SKM-1 (cell line): ENCODE measurements around the gene C18orf54.
"Not testable (repeated sequence)": the region's sequence is repeated elsewhere in the genome, so short reads cannot be mapped to it uniquely, and the experiment has no call there.

ENCODE experiments used
- DNase-seq: peaks from one replicate; lab custom pipeline; 2025; ENCODE audit not compliant: unreplicated experiment; lab: John Stamatoyannopoulos, UW

The C18orf54 gene

DNA sequence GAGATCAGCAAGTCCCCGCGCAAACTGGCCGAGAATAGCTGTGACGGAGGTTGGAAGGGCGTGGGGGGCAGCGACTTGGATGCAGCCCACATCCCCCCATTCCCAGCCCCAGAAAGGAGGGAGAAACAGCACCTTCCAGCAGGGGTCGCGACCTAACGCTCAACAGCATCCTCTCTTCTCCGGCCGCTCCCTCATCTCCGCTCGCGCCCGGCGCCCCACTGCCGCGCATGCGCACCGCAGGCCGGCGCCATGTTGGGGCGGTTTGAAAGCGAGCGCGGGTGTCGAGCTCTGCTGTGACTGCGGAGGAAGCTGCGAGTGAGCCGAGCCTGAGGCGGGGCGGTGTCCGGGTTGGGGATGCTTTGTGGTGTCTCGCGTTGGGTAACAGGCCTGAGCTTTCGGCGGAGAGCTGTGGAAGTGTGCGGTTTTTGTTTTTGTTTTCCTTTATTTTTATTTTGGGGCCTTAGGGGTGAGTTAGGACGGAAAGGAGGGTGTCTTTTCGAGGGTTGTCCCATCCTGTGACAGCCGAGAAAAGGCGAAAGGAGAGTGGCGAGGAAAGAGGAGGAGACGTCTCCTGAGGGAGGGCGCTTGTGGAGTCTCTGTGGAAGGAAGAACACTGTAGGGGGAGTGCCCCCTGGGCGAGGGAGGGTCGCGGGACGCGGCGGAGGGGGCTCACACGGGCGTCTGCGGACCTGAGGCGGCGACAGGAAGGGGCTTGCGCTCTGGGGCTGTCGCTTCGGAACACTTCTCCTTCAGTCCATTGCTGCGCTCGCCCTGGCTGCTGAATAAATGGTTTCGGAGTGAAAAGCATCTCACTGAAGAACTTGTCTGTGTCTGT, at the start of gene C18orf54, which contains the start of gene STARD6:
TSS of gene C18orf54 (plus strand) at position 247 of the 835 bp plus-strand sequence. CDS start 2,667 bp downstream, outside the sequence.
TSS of gene STARD6 (minus strand) at position 199 of the 835 bp plus-strand sequence. CDS start 3,285 bp downstream, outside the sequence.
- DNase-seq: peak; percentile 84

DNA sequence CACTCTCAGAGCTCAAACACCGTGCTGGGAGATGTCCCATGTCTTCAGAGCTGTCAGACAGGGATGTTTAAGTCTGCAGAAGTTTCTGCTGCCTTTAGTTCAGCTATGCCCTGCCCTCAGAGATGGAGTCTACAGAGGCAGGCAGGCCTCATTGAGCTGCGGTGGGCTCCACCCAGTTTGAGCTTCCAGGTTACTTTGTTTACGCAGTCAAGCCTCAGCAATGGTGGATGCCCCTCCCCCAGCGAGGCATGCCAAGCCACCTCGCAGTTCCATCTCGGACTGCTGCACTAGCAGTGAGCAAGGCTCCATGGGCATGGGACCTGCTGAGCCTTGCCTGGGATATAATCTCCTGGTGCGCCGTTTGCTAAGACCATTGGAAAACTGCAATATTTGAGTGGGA, 48.1 kb upstream of the C18orf54 start:
- not testable (repeated sequence) for DNase-seq

DNA sequence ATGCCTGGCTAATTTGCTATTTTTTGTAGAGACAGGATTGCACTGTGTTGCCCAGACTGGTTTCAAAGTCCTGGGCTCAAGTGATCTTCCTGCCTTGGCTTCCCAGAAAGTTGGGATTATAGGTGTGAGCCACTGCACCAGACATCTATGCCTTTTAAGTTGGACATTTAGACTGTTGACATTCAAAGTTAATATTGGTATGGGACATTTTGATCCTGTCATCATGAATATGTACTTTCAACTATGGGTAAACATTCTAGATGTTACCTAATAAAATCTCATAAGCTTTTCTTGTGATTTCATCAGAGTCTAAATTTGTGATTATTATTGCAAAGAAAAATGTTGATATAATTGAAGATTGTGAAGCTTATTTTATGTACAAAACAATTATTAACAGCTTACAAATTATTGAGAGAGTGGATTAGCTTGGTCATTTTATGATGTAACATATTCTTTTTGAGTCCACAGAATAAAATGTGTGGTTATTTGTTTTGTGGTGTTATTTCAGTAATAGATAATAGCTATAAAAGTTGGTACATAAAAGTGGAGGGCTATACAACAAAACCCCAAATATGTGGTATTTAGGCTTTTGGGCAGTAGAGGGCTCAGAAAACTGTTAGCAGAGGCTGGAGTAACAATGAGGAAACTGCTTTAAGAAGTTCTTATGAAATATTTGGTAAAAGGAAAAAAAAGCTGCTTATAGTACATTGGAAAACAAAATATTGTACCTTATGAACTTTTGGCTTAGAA, 41.5 kb upstream of the C18orf54 start:
- DNase-seq: no peak

DNA sequence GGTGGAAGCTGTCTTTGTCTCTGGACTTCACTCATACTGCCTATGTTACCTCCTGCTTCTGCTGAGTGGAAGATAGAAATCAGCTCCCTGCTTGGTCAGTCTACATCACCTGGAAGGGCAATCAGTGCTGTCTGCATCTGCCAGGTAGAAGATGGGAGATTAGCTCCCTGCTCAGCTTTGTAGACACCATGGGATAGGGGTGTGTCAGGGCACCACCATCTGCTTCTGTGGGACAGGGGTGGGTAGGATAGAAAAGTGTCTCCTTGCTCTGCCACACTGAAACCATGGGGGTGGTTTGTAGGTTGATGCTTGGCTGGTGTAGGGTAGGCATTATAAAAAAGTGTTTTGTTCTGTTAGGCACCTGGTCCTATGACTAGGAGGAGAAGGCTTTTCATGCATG, 34.1 kb upstream of the C18orf54 start:
- DNase-seq: no peak

DNA sequence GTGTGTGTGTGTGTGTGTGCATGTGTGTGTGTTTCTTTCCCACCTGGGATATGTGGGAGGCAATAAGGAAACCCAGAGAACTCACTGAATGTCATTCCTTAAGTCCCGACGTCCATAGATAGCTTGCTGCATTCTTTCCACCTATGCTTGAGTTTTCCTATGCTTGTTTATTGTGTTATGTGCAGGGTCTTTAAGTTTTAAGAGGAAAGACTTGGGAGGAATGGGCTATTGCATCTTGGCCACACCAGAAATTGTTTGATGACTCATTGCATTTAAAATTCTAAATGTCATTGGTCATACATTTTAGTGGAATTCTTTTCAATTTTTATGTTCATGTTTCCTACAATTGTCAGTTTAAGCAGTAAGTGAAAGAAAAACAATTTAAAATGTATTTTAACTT, 33.7 kb upstream of the C18orf54 start:
- DNase-seq: no peak

DNA sequence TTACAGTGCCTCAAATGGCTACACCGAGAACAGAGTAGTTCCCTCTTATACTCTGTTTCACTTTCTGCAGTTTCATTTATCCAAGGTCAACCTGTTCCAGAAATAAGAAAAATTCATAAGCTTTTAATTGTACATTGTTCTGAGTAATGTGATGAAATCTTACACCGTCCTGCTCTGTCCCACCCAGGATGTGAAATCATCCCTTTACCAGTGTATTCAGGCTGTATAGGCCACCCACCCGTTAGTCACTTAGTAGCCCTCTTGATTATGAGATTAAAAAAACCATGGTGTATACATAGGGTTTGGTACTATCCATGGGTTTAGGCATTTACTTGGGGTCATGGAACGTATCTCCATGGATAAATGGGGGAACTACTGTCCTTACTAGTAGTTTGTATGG, 29.9 kb upstream of the C18orf54 start:
- no peak for DNase-seq

DNA sequence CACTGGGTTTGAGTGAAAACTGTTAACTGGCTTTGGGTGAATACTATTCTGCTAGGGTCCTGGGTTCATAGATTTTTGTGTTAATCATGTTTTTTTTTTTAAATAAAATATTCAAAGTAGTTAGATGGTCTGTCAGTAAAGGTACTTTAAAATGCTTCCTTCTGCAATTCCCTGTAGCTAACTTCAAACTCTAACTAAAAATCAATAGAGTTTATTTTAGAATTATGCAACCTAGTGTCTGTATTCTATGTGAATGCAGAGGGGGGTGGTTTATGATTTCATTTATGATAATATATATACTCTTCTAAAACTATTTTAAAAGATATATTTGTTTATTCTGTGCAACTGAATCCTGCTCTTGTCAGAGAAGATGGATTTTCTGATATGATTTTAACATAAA, 27.9 kb upstream of the C18orf54 start:
- DNase-seq: no peak

DNA sequence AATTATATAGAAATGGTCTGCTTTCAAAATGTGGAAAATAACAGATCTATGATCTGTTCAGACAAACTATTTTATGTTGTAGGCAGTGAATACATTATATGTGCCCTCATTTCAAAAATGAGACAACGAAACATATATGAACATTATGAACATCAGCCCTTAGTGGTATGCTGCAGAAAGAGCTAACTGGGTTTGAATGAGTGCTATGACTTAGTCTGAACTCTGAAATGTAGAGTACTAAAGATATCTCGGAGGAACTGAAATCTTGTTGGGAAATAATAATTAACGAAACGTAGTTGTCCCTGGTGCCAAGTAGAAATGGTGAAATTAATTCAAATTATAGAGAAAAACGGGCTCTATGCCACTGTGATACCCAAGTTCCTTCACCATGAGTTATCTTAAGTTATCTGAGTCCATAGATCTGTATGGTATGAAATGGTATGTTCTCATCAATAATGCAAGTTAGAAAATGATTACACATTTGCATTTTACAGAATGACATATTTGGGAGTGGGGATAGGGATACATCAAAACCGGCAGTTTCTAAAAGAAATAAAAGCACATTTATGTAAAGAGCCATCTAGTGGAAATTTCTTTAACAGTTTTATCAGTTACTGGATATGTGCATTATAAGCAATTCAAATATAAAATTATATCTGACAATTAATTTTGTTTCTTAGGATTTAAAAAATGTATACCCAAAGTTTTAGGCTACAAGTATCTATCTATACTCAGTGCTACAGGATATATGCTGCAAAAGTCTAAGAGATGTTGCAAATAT, 26.7 kb upstream of the C18orf54 start:
- DNase-seq: no peak

DNA sequence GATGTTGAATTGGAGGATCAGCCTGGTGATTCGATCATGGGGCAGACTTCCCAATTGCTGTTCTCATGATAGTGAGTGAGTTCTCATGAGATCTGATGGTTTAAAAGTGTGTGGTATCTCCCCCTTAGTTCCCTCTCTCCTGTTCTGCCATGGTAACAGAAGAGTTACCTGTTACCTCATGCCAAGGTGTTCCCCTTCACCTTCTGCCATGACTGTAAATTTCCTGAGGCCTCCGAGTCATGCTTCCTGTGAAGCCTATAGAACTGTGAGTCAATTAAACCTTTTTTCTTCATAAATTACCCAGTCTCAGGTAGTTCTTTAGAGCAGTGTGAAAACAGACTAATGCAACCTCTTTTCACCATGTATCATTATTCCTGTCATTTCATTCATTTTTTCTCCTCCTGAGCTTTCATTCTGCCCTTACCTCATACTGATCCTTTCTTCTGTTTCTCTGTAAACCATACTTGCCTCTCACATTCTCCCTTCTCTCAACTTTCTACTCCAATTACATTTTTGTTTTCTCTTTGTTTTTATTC, 22.0 kb upstream of the C18orf54 start:
- DNase-seq: no peak

DNA sequence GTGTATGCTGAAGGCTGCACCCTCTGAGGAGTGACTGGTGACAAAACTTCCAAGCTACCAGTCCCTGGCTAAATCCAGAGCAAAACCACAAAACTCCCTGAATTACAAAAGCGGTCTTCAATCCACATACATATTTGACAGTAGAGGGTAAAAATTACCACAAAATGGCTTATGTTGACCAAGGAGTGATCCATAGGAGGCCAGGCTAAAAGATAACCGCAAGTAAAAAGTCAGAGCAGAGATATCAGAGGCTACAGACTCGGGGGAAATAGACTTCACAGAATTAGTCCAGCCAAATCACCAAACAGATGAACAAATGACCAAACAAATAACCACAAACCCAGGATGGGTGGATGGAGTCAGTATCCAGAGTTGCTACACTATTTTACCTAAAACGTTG, 19.5 kb upstream of the C18orf54 start:
- DNase-seq: no peak

DNA sequence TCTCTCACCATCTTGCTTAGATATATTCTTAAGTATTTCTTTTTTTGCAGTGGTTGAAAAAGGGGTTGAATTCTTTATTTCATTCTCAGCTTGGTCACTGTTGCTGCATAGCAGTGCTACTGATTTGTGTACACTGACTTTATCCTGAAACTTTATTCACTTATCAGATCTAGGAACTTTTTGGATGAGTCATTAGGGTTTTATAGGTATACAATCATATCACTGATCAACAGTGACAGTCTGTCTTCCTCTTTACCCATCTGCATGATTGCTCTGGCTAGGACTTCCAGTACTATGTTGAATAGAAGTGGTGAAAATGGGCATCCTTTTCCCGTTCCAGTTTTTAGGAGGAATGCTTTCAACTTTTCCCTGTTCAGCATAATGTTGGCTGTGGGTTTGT, 6.5 kb upstream of the C18orf54 start:
- DNase-seq: no peak

DNA sequence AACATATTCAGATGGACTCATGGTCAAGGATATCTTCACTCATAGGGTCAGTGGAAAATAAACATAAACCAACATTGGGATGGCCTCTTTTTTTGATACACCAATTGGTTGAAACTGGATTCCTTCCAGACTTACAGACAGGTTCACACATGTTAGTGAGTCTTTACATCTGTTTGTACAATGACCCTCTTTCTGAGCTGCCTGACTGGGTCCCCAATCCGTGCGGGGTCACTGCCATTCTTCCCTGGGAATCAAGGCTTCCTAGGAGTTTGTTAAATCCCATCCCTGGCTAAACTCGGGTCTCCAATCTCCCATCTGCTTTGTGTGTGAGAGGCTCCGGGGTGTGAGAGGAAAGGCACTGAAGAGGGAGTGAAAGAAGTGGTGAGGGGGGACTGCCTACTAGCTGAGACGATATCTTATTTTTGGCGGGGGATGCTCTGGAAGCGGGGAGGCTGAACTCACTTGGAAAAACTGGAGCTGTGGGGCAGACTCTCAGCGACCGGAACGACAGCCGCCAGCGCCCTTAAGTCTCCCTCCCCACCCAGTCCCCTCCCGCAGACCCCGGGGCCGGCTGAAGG, 535 bp upstream of the C18orf54 start:
- DNase-seq: peak; percentile 64

DNA sequence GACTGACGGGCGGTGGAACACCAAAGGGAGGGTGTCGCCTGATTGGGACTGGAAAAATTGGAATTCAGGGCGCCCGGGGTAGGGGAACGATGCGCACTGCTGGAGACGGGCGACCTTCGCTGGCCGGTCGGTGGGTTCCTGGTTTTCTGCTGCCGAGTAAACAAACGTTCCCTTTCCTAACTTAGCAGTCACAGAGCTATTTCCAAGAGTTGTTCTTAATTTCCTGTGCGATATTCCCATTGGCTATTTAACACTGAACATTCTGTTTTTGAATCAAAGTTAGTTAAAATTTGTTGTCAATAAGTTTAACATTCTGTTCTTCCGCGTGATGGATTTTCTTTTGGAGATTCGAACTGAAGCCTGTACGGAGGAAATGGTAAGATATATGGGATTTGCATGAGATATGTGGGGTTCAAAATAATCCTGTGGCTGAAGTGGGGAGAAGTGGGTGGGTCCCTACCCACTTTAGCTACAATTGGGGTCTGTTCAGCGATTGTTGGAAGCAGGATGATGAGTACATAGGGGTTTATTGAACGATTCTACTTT, 862 bp downstream of the C18orf54 start:
- DNase-seq: peak; percentile 18

DNA sequence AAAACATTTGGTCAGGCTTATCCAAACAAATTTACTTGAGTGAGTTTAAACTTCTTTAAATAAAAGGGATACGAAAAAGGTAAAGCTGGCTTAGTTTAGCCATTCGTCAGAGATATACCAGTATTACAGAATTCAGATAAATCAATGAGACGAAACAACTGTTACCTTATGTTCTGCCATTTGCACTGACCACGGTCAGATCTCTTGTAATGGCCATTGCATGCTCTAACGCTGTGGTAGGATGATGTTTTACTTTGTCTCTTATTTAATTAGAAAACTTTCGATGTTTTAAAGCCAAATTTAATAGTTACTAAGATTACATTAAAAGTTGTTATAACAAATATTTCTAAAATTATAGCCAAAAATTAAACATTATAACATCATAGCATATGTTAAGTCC, 1.5 kb downstream of the C18orf54 start:
- no peak for DNase-seq

DNA sequence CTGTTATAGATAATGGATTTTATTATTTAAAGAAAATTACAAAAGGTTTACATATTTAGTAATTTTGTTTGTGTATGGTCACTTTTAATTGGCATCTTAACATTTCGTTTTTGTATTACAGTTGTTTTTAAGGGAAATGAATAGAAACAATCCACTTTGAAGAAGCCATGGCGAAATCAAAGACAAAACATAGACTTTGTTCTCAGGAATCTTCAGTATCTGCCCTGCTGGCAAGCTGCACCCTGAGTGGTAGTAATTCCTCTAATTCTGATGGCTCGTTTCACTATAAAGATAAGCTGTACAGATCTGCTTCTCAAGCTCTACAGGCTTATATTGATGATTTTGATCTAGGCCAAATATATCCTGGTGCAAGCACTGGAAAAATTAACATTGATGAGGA, 2.7 kb downstream of the C18orf54 start:
- no peak for DNase-seq

DNA sequence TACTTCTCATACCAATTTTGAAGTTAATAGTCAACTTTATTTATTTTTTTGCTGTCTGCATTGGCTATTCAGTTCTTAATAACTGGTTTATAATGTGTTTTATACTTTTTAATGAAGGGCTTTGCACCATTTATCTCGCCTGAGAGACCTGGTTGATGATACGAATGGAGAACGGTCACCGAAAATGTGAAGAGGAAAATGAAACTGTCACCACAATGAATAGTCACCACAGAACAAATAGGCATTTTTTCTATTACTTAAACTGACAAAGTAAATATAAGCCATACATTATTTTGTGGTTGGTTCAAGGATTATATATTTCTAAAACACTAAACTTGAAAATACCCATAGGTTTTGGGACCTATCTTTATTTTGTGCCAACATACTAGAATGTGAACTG, 20.4 kb downstream of the C18orf54 start:
- no peak for DNase-seq

DNA sequence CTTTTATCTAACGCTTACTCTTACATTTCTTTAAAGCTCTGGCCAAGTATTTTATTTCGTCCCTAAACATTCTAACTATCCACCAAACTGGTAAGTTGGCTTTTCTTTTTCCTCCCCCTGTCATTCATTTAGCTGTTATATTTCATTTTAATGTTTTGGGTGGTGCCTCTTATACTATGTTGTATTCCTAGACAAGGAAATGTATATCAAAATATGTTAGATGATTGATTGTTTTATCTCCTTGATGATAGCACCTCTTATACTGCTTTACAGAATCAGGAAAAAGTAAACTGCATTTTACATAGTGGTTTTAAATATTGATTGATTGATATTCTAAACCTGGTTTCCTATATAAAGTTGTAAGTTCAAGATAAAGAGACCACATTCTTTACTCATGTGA, 23.9 kb downstream of the C18orf54 start:
- no peak for DNase-seq

DNA sequence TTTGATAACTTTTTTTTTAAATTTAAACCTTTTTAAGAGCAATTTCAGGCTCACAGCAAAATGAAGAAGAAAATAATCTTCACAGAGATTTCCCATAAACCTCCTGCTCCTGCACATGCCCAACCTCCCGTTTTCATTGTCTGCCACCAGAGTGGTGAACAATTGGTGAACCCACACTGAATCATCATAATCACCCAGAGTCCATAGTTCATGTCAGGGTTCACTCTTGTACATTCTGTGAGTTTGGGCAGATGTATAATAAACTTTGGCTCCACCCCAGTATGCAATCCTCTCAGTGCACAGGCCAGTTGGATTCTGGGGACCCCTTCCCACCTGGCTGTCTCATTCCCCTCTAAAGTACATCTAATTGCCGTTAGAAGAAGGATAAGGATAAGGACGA, 24.4 kb downstream of the C18orf54 start:
- DNase-seq: no peak

DNA sequence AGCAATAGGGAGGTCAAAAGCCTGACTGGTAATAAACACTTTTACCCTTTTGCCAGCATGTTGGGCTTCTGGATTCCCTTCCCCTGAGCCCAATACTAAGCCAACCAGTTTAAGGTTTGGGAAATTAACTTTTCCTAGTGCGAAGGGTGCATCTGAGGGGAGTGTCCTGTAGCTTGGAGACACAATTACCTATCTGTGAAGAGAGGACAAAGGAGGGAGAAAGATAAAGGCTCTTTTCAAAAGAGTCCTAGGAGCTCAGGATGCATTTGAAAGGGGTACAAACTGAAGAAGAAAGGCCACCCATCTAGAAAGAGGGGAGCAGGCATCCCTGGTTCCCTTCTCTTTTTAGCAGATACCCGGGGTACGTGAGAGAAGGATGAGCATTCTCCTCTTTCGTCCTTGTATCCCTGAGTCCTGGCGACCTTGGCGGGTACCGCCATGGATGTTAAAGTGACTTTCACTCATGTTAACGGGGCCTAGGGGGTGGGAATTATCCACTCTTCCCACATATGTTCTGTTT, 25.1 kb downstream of the C18orf54 start:
- no peak for DNase-seq

DNA sequence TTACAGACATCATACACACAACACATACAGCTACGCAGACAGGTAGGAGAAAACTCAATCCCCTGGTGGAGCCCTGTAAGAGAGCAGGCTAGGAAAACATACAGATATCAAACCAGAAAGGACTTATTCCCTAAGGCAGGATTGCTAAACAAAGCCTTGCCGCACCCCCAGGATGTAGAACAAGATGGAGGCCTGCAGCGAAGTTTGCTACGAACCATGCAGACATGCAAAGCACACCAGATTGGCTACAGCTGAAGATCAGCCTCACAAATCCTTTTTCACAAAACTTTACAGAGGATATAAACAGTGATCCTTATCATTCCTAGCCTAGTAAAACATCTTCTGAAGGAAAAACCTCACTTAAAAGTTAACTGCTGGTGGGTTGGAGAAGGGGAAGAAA, 28.3 kb downstream of the C18orf54 start:
- DNase-seq: no peak
